ENCODE data around the gene WDR91.
A peak's percentile ranks its signal among the peaks of the same experiment; 100 is the strongest.
"Not testable (repeated sequence)": the region's sequence is repeated elsewhere in the genome, so short reads cannot be mapped to it uniquely, and the experiment has no call there.

Gene WDR91

GRCh38 chr7:135173916-135174315 lies 37.4 kb downstream of the WDR91 start:
- Mint-ChIP-seq H3K36me3 (peaks cover 60 to 72% of the 10 kb centered on the region in 2 donors), H3K4me3 (peak overlapping the region; percentile 37 to 39), H3K27ac (peak overlapping the region; percentile 54)

GRCh38 chr7:135171581-135172291 lies 39.6 kb downstream of the WDR91 start:
- peak overlapping the region; percentile 98 for H3K27ac Mint-ChIP-seq
- H3K36me3 Mint-ChIP-seq, result peaks cover 62 to 76% of the 10 kb centered on the region in 2 donors
- H3K27me3 Mint-ChIP-seq; ATAC-seq (replicated peaks); H3K9me3 Mint-ChIP-seq: not testable (repeated sequence)
- H3K4me1 Mint-ChIP-seq, result peaks cover 50 to 67% of the 10 kb centered on the region in 2 donors
- H3K4me3 Mint-ChIP-seq, result peak overlapping the region; percentile 84 to 88
- peak; percentile 43 for DNase-seq

More at GRCh38 chr7:135173916-135174315, 37.4 kb downstream of the WDR91 start:
- not testable (repeated sequence) for H3K27me3 Mint-ChIP-seq; H3K9me3 Mint-ChIP-seq; DNase-seq; ATAC-seq (replicated peaks)
- H3K4me1 Mint-ChIP-seq, result peaks cover 34 to 45% of the 10 kb centered on the region in 2 donors

GRCh38 chr7:135170998-135171481 lies 40.3 kb downstream of the WDR91 start:
- H3K4me1 Mint-ChIP-seq, result peaks cover 49 to 68% of the 10 kb centered on the region in 2 donors
- ATAC-seq (replicated peaks), result peak; percentile 48 to 56
- not testable (repeated sequence) for DNase-seq, H3K27me3 Mint-ChIP-seq, H3K9me3 Mint-ChIP-seq
- H3K36me3 Mint-ChIP-seq, result peaks cover 62 to 76% of the 10 kb centered on the region in 2 donors
- peak overlapping the region; percentile 88 to 96 for H3K4me3 Mint-ChIP-seq
- peak overlapping the region; percentile 98 for H3K27ac Mint-ChIP-seq

- peak; percentile 95 for DNase-seq
- H3K9me3 Mint-ChIP-seq, result peaks cover 4 to 5% of the 10 kb centered on the region in 2 donors
- peak within 1 kb of the TSS; percentile 88 to 96 for H3K4me3 Mint-ChIP-seq
- no peaks in the 10 kb centered on the region for H3K27me3 Mint-ChIP-seq
- peaks cover 56 to 76% of the 10 kb centered on the region in 2 donors for H3K36me3 Mint-ChIP-seq
- peak within 1 kb of the TSS; percentile 98 for H3K27ac Mint-ChIP-seq
- ATAC-seq (replicated peaks), result peak; percentile 74 to 81
- peaks cover 48 to 74% of the 10 kb centered on the region in 2 donors for H3K4me1 Mint-ChIP-seq
These were observed 40.9 kb downstream of the WDR91 start, which contains the start of gene CYREN for GRCh38 chr7:135170274-135170997. Gene CYREN (minus strand): TSS chr7:135170707. CDS start chr7:135168922, 1,785 bp downstream.

- peak overlapping the region; percentile 98 for H3K27ac Mint-ChIP-seq
- peak overlapping the region; percentile 88 to 96 for H3K4me3 Mint-ChIP-seq
- peaks cover 4 to 5% of the 10 kb centered on the region in 2 donors for H3K9me3 Mint-ChIP-seq
- no peaks in the 10 kb centered on the region for H3K27me3 Mint-ChIP-seq
- ATAC-seq (replicated peaks), result peak; percentile 22 to 28
- H3K4me1 Mint-ChIP-seq, result peaks cover 47 to 80% of the 10 kb centered on the region in 2 donors
- DNase-seq, result no peak
- peaks cover 59 to 78% of the 10 kb centered on the region in 2 donors for H3K36me3 Mint-ChIP-seq
These were observed 41.4 kb downstream of the WDR91 start for GRCh38 chr7:135169964-135170273.

- ATAC-seq (replicated peaks) (peak; percentile 33 to 40), DNase-seq (peak; percentile 56)
- H3K27ac Mint-ChIP-seq, result peak overlapping the region; percentile 98
- H3K27me3 Mint-ChIP-seq, result no peaks in the 10 kb centered on the region
- peaks cover 57 to 80% of the 10 kb centered on the region in 2 donors for H3K36me3 Mint-ChIP-seq
- peak overlapping the region; percentile 88 to 96 for H3K4me3 Mint-ChIP-seq
- peaks cover 4 to 5% of the 10 kb centered on the region in 2 donors for H3K9me3 Mint-ChIP-seq
- peaks cover 45 to 84% of the 10 kb centered on the region in 2 donors for H3K4me1 Mint-ChIP-seq
These were observed 42.0 kb downstream of the WDR91 start for GRCh38 chr7:135169141-135169963.

- H3K27me3 Mint-ChIP-seq, result no peaks in the 10 kb centered on the region
- H3K4me3 Mint-ChIP-seq, result peak overlapping the region; percentile 88 to 96
- no peak for ATAC-seq (replicated peaks)
- peaks cover 48 to 85% of the 10 kb centered on the region in 2 donors for H3K4me1 Mint-ChIP-seq
- H3K9me3 Mint-ChIP-seq, result peaks cover 5% of the 10 kb centered on the region in 2 donors
- H3K36me3 Mint-ChIP-seq, result peaks cover 59 to 81% of the 10 kb centered on the region in 2 donors
- DNase-seq, result no peak
- peak overlapping the region; percentile 98 for H3K27ac Mint-ChIP-seq
These were observed 42.7 kb downstream of the WDR91 start for GRCh38 chr7:135168489-135169140.

GRCh38 chr7:135168001-135168400 lies 43.3 kb downstream of the WDR91 start:
- Mint-ChIP-seq H3K27me3 (no peaks in the 10 kb centered on the region), H3K4me1 (peaks cover 48 to 86% of the 10 kb centered on the region in 2 donors), H3K27ac (peak overlapping the region; percentile 96), H3K4me3 (peak overlapping the region; percentile 88 to 96), H3K9me3 (peaks cover 5% of the 10 kb centered on the region in 2 donors), H3K36me3 (peaks cover 60 to 82% of the 10 kb centered on the region in 2 donors)
- ATAC-seq (replicated peaks) (no peak), DNase-seq (no peak)

GRCh38 chr7:135167365-135167917 lies 43.9 kb downstream of the WDR91 start:
- H3K36me3 Mint-ChIP-seq, result peaks cover 61 to 83% of the 10 kb centered on the region in 2 donors
- no peaks in the 10 kb centered on the region for H3K27me3 Mint-ChIP-seq
- H3K4me1 Mint-ChIP-seq, result peaks cover 47 to 83% of the 10 kb centered on the region in 2 donors

GRCh38 chr7:135166338-135166990 lies 44.9 kb downstream of the WDR91 start:
- no peak for ATAC-seq (replicated peaks)
- H3K36me3 Mint-ChIP-seq, result peaks cover 62 to 83% of the 10 kb centered on the region in 2 donors
- no peaks in the 10 kb centered on the region for H3K27me3 Mint-ChIP-seq
- peak overlapping the region; percentile 56 to 60 for H3K4me3 Mint-ChIP-seq
- peaks cover 8 to 9% of the 10 kb centered on the region in 2 donors for H3K9me3 Mint-ChIP-seq
- H3K27ac Mint-ChIP-seq, result peak overlapping the region; percentile 86
- peaks cover 49 to 83% of the 10 kb centered on the region in 2 donors for H3K4me1 Mint-ChIP-seq
- DNase-seq, result no peak

More at GRCh38 chr7:135167365-135167917, 43.9 kb downstream of the WDR91 start:
- Mint-ChIP-seq H3K27ac (peak overlapping the region; percentile 96), H3K9me3 (peaks cover 6 to 7% of the 10 kb centered on the region in 2 donors), H3K4me3 (peak overlapping the region; percentile 80 to 88)
- DNase-seq, result no peak
- ATAC-seq (replicated peaks), result no peak

- no peak overlapping the region for H3K4me3 Mint-ChIP-seq
- peaks cover 64 to 87% of the 10 kb centered on the region in 2 donors for H3K36me3 Mint-ChIP-seq
- ATAC-seq (replicated peaks), result no peak
- peak overlapping the region; percentile 86 for H3K27ac Mint-ChIP-seq
- peaks cover 51 to 84% of the 10 kb centered on the region in 2 donors for H3K4me1 Mint-ChIP-seq
- H3K27me3 Mint-ChIP-seq, result no peaks in the 10 kb centered on the region
- H3K9me3 Mint-ChIP-seq, result peaks cover 8 to 9% of the 10 kb centered on the region in 2 donors
- no peak for DNase-seq
These were observed 45.5 kb downstream of the WDR91 start for GRCh38 chr7:135165862-135166261.

- Mint-ChIP-seq H3K4me1 (peaks cover 56 to 89% of the 10 kb centered on the region in 2 donors), H3K36me3 (peaks cover 61 to 88% of the 10 kb centered on the region in 2 donors), H3K27me3 (no peaks in the 10 kb centered on the region), H3K27ac (peak overlapping the region; percentile 93), H3K4me3 (no peak overlapping the region), H3K9me3 (peaks cover 8 to 9% of the 10 kb centered on the region in 2 donors)
- DNase-seq, result no peak
- no peak for ATAC-seq (replicated peaks)
These were observed 46.8 kb downstream of the WDR91 start for GRCh38 chr7:135164357-135165061.

All from stimulated activated naive B cell treated with anti-CD40 and anti-IgM and Interleukin-4, amounts not matched to agents 10 μg/mL and 1 μg/mL and 100 μg/mL, for 72 hours (primary cell).